ENCODE data around the gene ATP9B. TPM values are rescaled to one million over a fixed set of nuclear protein-coding genes. Genes with fewer than 3 reads are reported as not detected.

ATP9B gene
- total RNA-seq, 6 experiments from 2014 or later = 13.6 to 25.7 (median 14.5) TPM

- DNase-seq (no peak), ATAC-seq (peak in 1 of 4 donors; percentile 16)
- TF ChIP-seq POLR2A (IDR thresholded peaks at IDR 0.05) (no peak), CTCF (IDR thresholded peaks at IDR 0.05) (no peak)
- Histone ChIP-seq H3K4me3 (no peak overlapping the region), H3K27me3 (no peaks in the 10 kb centered on the region), H3K36me3 (peaks cover 0 to 4% (median 1%) of the 10 kb centered on the region in 4 donors), H3K4me1 (no peaks in the 10 kb centered on the region), H3K27ac (no peak overlapping the region), H3K9me3 (no peaks in the 10 kb centered on the region)
- intact Hi-C loops (cut with DNase I) = no loop called here
- 89% methylated on average over 11 of the region's 12 CpGs for WGBS (ENCODE audit: insufficient coverage, low coverage, low lambda C conversion rate, missing lambda C conversion rate)
Measured at GRCh38 chr18:79337620-79338019, 268.4 kb downstream of the ATP9B start.

GRCh38 chr18:79339094-79339908, 270.1 kb downstream of the ATP9B start:
- TF ChIP-seq POLR2A (IDR thresholded peaks at IDR 0.05) = no peak
- no peak for TF ChIP-seq CTCF (IDR thresholded peaks at IDR 0.05)
- Histone ChIP-seq H3K4me3 (no peak overlapping the region), H3K4me1 (no peaks in the 10 kb centered on the region), H3K27ac (no peak overlapping the region), H3K9me3 (no peaks in the 10 kb centered on the region), H3K36me3 (peaks cover 0 to 2% (median 0%) of the 10 kb centered on the region in 4 donors), H3K27me3 (no peaks in the 10 kb centered on the region)
- no peak for DNase-seq
- intact Hi-C loops (cut with DNase I) = no loop called here
- no peak for ATAC-seq
- WGBS (ENCODE audit: insufficient coverage, low coverage, low lambda C conversion rate, missing lambda C conversion rate) = 84% methylated on average over 19 of the region's 19 CpGs

GRCh38 chr18:79343567-79344207, 274.5 kb downstream of the ATP9B start:
- WGBS (ENCODE audit: insufficient coverage, low coverage, low lambda C conversion rate, missing lambda C conversion rate) = 66% methylated on average over 15 of the region's 17 CpGs
- no peaks in the 10 kb centered on the region for H3K27me3 ChIP-seq
- peaks cover 0 to 24% (median 13%) of the 10 kb centered on the region in 4 donors for H3K36me3 ChIP-seq
- H3K27ac ChIP-seq = no peak overlapping the region
- DNase-seq (no peak), ATAC-seq (peak; percentile 37 to 93 (median 70))
- intact Hi-C loops (cut with DNase I) = no loop called here
- no peak overlapping the region for H3K4me3 ChIP-seq
- no peaks in the 10 kb centered on the region for H3K9me3 ChIP-seq
- no peaks in the 10 kb centered on the region for H3K4me1 ChIP-seq
- no peak for TF ChIP-seq POLR2A (IDR thresholded peaks at IDR 0.05)
- TF ChIP-seq CTCF (IDR thresholded peaks at IDR 0.05) = no peak

GRCh38 chr18:79344208-79344581, 275.0 kb downstream of the ATP9B start:
- peak in 2 of 4 donors; percentile 8 to 11 for ATAC-seq
- Histone ChIP-seq H3K27ac (no peak overlapping the region), H3K36me3 (peaks cover 0 to 24% (median 13%) of the 10 kb centered on the region in 4 donors), H3K4me1 (no peaks in the 10 kb centered on the region), H3K4me3 (no peak overlapping the region), H3K9me3 (no peaks in the 10 kb centered on the region), H3K27me3 (no peaks in the 10 kb centered on the region)
- WGBS (ENCODE audit: insufficient coverage, low coverage, low lambda C conversion rate, missing lambda C conversion rate) = 100% methylated on average over 2 of the region's 2 CpGs
- intact Hi-C loops (cut with DNase I) = no loop called here
- DNase-seq = no peak
- TF ChIP-seq CTCF (IDR thresholded peaks at IDR 0.05) = no peak
- no peak for TF ChIP-seq POLR2A (IDR thresholded peaks at IDR 0.05)

Measured in right lobe of liver (tissue), 6 donors.